ENCODE measurements around the gene RBP2.

RBP2 gene

DNA sequence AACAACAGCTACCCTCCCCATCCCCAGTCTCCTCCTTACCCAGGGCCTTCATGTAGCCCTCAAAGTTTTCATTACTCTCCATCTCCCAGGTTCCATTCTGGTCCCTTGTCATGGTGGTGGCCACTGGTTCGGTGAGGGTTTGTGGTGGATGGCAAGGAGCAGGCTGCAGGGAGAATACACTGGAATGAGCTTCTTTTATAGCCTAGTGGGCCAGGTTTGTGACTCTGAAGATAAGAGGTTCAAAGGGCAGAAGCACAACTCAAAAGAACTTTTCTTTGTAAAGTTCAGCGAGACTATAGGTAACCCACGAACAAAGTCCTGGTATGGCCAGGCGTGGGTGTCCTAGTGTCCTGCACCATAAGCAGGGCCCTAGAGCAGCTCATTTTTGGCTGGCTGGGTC is at the start of gene RBP2:
Gene RBP2, minus strand, starts transcription at position 169 of the 400 bp plus-strand sequence. Its CDS starts 57 bp downstream, at position 112.
- no peak for FAIRE-seq

DNA sequence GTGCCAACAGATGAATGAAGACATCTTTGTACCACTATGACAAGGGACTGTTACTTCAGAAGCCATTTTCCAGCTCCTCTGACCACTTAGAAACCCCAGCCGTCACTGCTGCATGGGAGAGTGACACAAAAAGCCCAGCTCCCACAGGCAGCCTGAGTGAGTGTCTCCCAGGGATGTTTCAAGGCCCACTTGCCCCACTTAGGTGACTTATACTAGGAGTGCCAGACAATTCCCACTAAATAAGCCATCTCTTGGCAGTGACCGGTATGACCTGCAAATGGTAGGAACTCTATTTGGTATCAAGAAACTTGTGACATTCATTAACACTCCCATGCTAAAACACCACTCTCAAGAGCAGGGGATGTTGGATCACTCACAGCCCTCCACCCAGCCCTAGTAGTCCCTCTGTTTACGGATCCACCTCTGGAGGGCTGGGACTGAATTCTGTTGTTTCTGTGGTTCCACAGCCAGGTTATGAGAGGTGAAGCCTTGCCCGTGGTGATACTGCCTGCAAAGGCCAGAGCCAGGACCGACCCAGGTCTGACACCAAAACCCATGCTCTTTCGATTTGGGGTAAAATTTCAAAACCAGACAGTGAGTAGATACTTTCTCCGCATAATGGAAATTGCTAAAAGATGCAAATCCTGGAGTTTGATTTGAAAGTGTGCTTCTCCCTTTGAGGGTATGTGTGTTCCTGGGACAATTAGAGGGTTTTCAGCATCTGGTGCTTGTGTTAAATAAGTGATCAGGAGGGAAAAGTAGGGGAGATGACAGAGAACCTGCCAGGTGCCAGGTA is 48.7 kb upstream of the RBP2 start:
- no peak for FAIRE-seq

DNA sequence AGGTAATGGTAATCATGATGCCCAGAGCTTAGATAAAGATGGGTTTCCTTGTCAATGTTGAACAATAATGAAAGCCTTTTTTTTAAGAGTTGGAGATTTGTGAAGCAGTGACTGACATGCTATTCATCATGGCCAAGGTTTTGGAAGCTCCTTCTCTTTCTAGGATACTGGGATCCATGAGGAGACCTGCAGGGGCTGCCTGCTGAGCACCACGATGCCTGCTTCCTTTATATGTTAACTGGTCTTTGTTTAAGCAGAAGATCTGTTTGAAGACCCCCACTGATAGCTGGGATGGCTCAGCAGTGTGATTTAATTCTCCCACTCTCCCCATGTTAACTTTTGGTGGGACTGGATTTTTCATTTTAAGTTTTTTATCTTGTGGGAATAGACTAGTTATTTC is 47.4 kb upstream of the RBP2 start:
- no peak for FAIRE-seq

DNA sequence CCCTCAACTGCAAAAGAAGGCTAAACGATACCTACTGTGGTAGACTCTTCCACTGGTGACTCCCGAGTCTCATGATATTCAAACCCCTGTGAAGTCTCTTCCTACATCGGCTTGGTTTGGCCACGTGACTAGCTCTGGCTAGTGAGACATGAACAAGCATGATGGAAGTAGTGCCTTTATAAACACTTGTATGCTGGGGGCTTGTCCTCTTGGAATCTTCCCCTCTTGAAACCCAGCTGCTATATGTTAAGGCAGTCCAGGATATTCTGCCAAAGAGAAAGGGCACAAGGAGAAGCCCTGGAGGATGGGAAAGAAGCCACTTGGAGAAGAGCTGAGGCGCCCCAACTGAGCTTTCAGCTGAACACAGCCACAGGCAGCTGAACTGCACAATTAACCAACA is 46.9 kb upstream of the RBP2 start:
- no peak for FAIRE-seq

DNA sequence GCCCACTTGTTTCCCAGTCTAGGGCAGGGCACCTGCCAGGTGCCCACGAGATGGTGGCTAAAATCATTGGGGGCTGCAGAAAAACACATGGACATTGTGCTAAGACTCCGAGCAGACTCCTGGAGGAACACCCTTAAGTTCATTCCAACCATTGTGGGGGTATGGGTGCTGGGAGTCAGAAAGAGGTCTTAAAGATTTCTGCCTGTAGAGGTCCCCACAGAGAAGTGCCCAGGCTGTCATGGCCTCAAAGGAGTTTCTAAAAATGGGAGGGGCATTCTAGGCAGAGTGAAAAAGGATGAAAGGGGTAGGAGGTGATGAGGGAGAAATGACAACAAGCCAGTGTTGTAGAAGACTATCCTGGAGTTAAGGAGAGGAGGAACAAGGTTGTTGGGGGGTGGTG is 46.1 kb upstream of the RBP2 start:
- FAIRE-seq: no peak

DNA sequence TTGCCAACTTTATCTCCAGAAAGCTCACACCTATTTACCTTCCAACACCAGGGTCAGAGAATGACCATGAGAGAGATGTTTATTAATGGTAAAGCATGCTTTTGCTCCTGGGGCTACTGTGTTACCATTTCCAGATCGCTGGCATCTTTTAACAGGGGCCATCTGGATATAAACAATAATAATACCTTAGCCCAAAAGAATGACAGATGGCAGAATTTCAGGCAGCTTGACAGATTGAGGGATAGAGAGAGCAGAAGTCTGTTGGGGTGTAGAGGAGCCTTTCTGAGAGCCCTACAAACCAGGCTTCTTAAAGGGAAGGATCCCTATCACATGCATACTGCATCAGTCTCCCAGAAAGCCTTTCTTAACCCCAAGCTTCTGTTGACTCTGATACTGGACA is 45.5 kb upstream of the RBP2 start:
- no peak for FAIRE-seq

DNA sequence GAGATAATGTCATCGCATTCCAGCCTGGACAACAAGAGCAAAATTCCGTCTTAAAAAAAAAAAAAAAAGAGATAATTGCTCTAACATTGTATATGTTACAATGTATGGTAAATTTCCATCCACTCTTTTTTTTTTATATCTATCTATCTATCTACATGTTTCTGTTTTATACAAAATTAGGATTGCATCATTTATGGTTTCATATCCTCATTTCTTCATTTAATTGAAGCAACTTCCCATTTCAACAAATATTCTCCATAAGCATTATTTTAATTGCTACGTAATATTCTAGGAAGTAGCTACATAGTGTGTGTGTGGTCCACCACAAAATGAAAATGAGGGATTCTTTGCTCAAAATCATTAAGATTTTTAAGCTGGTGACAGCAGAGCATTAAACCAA is 44.8 kb upstream of the RBP2 start:
- FAIRE-seq: no peak

DNA sequence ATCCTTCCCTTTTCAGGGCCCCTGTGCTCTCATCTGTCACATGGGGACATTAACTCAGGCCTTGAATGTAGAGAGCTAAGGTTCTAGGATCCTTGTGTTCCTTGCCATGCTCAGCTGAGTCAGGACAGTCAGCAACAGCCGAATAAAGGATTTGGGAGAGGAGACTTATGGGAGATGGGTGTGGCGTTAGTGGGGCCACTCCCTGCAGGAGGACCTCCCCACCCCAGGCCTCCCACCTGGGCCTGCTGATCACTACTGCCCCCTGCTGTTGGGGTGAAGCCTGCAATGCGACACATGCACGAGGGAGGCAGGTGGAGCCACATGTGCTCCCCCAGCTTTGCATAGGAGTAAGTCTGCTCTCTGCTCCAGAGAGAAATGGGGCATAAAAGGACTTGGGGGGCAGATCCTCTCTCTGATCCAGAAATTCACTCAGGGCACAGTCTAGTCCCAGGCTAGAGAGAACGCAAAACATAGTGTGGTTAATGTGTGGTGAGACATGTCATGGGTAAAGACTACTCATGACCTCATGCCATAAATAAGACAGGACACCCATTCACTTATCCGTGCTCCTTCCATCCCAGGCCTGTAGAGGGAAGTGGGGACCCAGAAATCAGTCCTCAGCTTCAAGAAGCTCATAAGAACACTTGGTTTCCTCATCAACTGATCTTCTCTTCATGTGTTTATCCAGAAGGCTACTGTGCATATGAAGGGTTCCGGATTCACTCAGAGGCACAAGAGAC is 43.9 kb upstream of the RBP2 start:
- FAIRE-seq: no peak

DNA sequence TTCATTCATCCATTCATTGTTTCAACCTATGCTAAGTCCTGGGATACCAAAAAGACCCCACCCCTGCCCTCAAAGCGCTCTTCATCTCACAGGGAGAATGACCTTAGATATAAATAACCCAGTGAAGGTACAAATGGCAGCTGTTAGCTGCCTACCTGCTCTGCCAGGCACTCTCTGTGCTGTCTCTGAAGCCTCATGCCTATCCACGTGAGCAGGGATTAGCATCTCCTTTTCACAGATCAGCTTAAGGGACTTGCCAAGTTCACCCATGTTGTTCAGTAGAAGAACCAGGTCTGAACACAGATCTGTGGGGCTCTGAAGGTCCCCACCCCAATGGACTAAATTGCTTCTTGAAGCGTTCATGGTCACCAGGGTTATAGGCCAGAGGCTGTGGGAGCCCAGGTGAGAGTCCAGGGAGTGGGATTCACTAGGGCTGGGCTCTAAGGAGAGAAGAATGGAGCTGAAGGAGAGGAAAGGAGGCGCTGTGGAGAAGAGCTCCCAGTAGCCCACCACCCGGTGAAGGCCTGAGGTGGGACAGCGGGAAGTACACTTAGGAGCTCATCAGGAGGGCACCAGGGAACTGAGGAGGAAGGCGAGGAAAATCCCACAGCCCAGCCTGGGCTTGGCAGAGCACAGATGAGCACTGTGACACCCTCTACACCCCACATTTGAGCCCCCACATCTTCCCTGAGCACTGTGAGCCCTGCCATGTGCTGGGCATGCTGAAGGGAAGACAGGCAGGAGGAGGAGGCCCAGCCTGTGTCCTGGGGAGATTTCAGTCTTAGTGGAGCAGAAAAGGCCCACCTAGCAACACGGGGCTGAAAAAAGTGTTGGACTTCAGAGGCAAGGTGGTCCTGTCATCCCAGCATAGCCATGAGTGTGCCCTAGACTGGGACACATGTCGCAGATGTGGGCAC is 42.9 kb upstream of the RBP2 start:
- no peak for FAIRE-seq

DNA sequence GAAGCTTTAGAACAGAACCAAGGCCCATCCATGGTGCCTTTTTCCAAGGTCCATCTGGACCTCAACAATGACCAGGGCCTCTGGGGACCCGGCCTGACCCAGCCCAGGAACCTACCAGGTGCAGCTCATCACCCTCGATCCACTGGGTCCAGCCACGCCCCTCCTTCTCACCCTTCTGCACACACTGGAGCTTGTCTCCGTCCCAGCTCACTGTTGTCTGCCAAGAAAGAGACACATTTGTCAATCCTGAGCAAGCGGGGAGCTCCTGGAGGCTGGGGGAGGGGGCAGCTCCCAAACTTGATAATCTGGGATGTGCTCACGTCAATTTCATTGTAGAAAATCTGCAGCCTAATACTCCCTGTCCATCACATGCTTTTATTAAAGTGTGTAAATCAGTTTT is 42.0 kb upstream of the RBP2 start:
- FAIRE-seq: no peak

DNA sequence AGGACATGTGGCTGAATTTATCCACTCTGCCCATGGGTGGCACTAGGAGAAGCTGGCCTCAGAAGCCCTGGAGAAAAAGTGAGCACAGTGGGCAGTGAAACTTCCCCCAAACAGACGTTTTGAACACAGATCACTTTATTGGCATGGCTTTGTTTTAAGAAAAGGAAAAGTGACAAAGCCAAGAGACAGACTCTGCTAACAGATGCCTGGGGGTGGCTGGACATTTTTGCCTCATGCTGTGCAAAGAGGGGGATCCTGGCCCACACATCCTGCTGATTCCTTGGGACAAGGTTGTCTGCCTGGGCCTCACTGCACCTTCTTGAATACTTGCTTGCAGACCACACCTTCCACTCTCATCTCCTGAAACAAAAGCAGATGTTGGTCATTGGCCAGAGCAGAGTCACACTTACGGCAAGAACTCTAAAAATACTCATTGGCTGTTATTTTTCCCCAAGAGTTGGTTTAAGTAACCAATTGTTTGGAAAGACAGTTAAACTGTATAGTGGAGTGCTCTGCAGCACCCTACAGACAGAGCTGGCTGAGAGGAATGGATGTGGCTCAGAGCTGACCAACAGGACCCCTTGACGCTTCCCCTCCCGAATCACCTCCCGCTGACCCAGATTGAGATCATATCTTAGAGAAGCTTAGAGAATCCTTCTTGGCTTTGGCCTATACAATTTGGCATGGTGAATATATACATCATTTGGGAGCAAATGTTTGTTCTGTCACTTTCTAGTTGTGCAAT is 41.2 kb upstream of the RBP2 start:
- FAIRE-seq: no peak

DNA sequence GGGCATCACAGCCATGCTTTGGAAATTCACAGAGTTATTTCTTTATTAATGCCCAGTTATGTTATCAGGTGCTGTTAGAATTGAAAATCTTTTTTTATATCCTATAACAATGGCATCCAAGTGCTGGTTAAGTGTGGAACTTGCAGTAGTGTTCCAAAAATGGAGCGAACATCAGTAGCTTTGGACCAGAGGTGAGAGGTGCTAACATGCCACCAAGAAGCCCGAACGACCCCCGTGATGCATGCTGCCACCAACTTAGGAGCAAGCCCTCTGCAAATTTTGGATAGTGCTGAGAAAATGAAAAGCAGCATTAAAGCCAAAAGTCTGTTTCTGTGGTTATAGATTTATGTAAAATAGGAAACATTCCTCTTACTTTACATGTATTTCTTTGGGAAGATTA is 38.4 kb upstream of the RBP2 start:
- no peak for FAIRE-seq

DNA sequence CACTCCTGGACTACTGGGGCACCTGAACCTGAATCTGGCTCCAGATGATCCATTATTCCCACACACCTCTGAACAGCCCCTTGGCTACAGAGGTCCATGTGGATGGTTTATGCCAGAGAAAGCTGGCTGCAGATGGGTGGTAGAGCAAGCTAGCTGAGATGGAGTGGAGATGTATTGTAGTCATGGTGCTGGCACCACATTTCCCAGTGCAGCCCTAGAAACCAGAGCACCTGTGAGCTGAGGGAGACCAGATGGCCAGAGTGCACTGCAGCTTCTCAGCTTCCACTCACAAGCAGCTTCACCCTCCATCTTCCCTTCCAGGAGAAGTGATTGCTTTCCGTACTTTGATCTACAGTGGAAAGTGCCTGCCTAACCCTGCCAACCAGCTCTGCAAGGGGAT is 33.3 kb upstream of the RBP2 start:
- FAIRE-seq: no peak

DNA sequence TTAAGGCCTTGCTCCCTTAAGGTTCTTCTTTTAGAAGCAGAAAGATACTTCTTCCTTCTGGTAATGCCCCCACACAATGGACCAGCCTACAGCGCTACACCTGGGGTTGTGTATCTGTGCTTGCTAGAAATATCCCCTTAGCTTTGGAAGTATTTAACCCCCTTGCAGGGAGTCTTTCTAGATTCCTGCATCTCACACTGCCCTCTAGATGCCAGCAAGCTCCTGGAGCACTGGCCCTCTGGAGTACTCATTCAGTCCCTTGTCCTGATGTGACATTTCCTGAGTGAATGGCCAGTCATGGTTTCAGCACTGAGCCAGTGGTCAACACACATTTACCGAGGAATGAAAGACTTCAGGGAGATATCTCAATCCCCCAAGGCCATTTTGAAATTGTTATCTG is 30.4 kb upstream of the RBP2 start:
- no peak for FAIRE-seq

DNA sequence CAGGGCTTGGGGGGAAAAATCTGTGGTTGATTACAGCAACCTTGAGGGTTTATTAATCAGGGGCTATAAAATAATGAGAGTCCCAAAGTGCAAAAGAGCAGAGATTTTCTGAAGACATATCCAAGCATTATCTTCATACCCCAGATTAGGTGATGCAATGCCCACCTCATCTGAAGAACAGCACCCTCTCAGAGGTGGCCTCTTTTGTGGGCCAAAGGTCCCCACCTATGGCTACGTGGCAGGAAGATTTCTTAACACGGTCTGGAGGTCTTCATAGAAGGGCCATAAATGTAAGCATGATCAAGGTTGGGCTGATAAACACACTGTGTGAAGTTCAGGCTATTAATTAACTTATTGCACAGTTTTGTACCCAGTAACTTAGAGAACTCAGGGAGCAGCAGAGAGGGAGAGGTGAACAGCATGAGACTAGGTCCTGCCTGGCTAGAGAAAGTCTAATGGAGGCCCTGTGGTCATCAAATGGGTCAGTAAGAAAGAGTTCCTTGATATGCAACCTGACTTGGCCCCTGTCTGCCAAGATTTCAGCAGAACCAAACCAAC is 29.6 kb upstream of the RBP2 start:
- no peak for FAIRE-seq

DNA sequence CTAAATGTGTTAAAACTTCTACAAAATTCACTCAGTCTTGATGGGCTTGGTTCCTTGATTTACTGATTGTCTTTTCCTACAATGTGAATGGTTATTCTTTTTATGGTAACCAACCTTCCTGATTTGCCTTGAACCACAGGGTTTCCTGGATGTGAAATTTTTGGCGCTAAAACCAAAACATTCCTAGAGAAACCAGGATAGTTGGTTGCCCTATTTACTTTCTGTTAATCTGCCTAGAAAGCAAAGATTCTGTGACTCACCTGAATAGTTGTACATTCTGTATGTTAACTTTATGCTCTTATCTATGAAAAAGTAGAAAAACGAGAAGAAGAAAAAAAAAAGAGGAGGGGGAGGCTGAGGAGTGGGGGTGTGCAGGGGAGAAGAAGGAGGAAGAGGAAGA is 23.2 kb upstream of the RBP2 start:
- FAIRE-seq: no peak

DNA sequence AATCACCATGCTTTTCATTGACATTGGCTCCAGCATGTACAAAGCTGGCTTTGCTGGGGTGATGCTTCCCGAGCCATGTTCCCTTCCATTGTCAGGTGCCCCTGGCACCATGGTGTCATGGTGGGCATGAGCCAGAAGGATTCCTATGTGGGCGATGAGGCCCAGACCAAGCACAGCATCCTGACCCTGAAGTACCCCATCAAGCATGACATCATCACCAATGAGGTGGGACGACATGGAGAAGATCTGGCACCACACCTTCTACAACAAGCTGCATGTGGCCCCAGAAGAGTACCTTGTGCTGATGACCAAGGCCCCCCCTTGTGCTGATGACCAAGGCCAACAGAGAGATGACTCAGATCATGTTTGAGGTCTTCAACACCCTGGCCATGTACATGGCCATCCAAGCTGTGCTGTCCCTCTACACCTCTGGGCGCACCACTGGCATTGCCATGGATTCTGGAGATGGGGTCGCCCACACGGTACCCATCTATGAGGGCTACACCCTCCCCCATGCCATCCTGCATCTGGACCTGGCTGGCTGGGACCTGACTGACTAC is 17.6 kb upstream of the RBP2 start:
- no peak for FAIRE-seq

DNA sequence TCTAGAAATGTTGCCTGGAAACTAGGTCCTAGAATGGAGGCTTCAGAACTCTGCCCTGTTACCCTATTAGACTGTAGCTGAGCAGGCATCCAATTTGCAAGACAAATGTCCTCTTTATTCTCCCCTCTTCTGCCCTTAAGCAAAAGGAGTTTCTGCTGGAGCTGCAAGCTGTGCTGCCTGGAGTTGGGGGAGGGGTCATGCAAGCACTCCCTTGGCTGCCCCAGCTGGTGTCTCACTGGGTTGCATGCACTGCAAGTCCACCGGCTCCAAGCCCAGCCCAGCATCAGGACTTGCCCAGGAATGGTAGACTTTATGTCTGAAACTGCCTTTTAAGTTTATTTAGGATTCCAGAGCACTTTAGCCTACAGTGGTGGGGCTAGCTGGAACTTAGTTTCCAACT is 15.7 kb upstream of the RBP2 start:
- FAIRE-seq: no peak

DNA sequence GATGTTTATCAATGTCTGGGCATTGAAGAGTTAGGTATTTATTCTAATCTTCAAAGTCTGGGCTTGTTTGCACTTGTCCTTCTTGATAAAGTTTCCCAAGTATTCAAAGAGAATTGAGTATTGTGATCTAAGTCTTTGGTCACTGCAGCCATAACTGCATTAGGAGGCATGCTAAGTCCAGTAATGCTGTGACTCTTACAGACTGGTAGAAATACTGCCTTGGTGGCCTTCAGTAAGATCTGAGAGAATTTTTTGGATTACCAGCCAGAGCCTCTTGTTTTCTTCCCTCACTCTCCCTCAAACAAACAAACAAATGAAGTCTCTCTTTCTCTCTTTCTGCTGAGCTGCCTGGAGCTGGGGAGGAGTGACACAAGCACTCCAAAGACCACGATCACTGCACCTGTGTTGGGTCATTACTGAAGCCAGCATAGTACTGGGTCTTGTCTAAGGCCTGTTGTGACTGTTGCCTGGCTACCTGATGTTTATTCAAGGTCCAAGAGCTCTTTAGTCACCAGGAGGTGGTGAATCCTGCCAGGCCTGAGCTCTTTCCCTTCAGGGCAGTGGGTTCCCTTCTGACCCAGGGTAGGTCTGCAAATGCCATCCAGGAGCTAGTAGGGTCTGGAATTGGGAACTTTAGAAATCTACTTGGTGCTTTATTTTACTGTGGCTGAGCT is 14.8 kb upstream of the RBP2 start:
- FAIRE-seq: no peak

DNA sequence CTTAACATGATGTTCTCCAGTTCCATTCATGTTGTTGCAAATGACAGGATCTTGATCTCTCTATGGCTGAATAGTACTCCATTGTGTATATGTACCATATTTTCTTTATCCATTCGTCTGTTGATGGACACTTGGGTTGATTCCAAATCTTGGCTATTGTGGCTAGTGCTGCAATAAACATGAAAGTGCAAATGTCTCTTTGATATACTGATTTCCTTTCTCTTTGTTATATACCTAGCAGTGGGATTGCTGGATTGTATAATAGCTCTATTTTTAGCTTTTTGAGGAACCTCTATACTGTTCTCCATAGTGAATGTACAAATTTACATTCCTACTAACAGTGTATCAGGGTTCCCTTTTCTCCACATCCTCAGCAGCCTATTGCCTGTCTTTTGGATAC is 5.9 kb upstream of the RBP2 start:
- no peak for FAIRE-seq

DNA sequence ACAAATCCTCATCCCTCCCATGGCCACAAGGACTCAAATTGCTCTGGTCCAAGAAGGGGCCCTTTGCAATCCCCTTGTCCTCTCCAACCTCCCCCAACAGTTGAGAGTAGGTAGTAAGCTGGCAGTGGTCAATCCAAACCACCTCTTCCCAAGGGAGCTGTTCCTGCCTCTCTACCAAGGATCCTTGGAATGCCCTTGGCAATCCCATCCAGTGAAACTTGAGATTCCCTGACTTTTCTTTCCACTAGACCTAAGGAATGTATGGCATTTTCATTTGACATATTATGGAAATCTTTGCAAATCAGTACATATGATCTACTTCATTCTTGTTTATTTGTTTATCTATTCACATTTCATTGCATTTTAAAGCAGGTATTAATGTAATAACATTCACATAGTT is 4.8 kb upstream of the RBP2 start:
- FAIRE-seq: no peak

Measured in colon (tissue), 2 donors.